Lung (tissue), 12 donors: ENCODE measurements around the gene FBXL13. TPM values are rescaled to one million over a fixed set of nuclear protein-coding genes. Genes with fewer than 3 reads are reported as not detected.

ENCODE experiments used
- ATAC-seq: fragments of 200-7000 bp; cut with Tn5 transposase; one replicate; pipeline ENCODE4 v1.9.1; 2020; ENCODE audit warnings: moderate number of reproducible peaks; ENCODE audit not compliant: insufficient read depth, low FRiP score
- DNase-seq, 3 donors: peaks; one replicate each; pipeline ENCODE4 v3.0.0-alpha.2; 2013 to 2017
- H3K27ac ChIP-seq, 2 donors: one replicate each; pipeline ENCODE4 v1.5.1; 2013; ENCODE audit warnings: mild to moderate bottlenecking in 2 of 2, moderate library complexity in 2 of 2, control low read depth in 1 of 2, inconsistent platforms in 1 of 2, low read depth in 1 of 2, low read length in 1 of 2
- H3K27me3 ChIP-seq, 3 donors: one replicate each; pipeline ENCODE4 v1.5.1; 2013; ENCODE audit warnings: low read length in 2 of 3; ENCODE audit not compliant: control insufficient read depth in 3 of 3, insufficient read depth in 3 of 3
- H3K36me3 ChIP-seq, 4 donors: one replicate each; pipeline ENCODE4 v1.5.1; 2013; ENCODE audit warnings: low read length in 4 of 4, mild to moderate bottlenecking in 1 of 4, moderate library complexity in 1 of 4; ENCODE audit not compliant: control insufficient read depth in 4 of 4, insufficient read depth in 4 of 4
- H3K4me1 ChIP-seq, 5 donors: one replicate each; pipeline ENCODE4 v1.5.1; 2013; ENCODE audit warnings: low read length in 5 of 5, mild to moderate bottlenecking in 2 of 5, moderate library complexity in 1 of 5; ENCODE audit not compliant: control insufficient read depth in 5 of 5, insufficient read depth in 5 of 5
- H3K4me3 ChIP-seq: one replicate; pipeline ENCODE4 v1.5.1; 2013; ENCODE audit warnings: mild to moderate bottlenecking, control low read depth, moderate library complexity
- H3K9ac ChIP-seq, 2 donors: one replicate each; pipeline ENCODE4 v1.5.1; 2013; ENCODE audit warnings: low read length in 2 of 2, control low read depth in 1 of 2; ENCODE audit not compliant: insufficient read depth in 1 of 2
- H3K9me3 ChIP-seq, 4 donors: one replicate each; pipeline ENCODE4 v1.5.1; 2013; ENCODE audit warnings: low read length in 3 of 4, mild to moderate bottlenecking in 1 of 4, moderate library complexity in 1 of 4; ENCODE audit not compliant: control insufficient read depth in 4 of 4, insufficient read depth in 3 of 4
- WGBS, 2 donors: extraction: QIAGEN DNeasy Blood & Tissue Kit; methylation state at CpG; one replicate each; pipeline ENCODE4 v1.1.7; 2013; 5-methylcytosine and 5-hydroxymethylcytosine counted together
- polyA plus RNA-seq, 2 donors: library from polyadenylated mRNA; stranded (reverse); fragments of 200-250 nt; gene quantifications; one replicate each; pipeline ENCODE4 v1.2.1, GENCODE V29; 2013
- total RNA-seq, 2 donors: library from RNA; depleted of rRNA in 1 of 2; stranded (reverse); fragments of >200 nt in 1 of 2; gene quantifications; one replicate each; pipeline ENCODE4 v1.2.1, GENCODE V29; 2014 to 2021
- TF ChIP-seq, protein P1 (sequence below): IDR thresholded peaks from 2 replicates; pipeline ENCODE4 v1.5.1; 2012; ENCODE audit warnings: mild to moderate bottlenecking; ENCODE audit errors: control extremely low read depth, extremely low read depth
- donor health status: control.
- donor health status: control.
- donor health status: Bipolar disorder and iron deficiency.
- donor health status: healthy.
- donor health status: DM: yes; HTN: yes; CAD: no.

FBXL13 gene
- total and polyA plus RNA-seq, 4 donors: 0.61 to 12.3 (median 3.7) TPM

DNA sequence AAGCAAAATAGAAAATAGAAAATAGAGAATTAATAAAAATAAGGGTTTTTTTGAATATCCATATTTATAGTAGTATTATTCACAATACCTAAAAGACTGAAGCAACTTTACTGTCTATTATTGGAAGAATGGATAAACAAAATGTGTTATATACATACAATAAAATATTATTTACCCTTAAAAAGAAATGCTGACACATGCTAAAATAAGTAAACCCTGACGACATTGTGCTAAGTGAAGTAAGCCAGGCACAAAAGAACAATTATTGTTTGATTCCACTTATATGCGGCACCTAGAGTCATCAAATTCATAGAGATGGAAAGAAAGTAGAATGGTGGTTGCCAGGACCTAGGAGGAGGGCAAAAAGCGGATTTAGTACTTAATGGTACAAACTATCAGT lies 122.8 kb downstream of the FBXL13 start:
- ATAC-seq: no peak
- no peaks in the 10 kb centered on the region for H3K9me3 ChIP-seq
- DNase-seq: no peak
- TF ChIP-seq, protein P1, sequence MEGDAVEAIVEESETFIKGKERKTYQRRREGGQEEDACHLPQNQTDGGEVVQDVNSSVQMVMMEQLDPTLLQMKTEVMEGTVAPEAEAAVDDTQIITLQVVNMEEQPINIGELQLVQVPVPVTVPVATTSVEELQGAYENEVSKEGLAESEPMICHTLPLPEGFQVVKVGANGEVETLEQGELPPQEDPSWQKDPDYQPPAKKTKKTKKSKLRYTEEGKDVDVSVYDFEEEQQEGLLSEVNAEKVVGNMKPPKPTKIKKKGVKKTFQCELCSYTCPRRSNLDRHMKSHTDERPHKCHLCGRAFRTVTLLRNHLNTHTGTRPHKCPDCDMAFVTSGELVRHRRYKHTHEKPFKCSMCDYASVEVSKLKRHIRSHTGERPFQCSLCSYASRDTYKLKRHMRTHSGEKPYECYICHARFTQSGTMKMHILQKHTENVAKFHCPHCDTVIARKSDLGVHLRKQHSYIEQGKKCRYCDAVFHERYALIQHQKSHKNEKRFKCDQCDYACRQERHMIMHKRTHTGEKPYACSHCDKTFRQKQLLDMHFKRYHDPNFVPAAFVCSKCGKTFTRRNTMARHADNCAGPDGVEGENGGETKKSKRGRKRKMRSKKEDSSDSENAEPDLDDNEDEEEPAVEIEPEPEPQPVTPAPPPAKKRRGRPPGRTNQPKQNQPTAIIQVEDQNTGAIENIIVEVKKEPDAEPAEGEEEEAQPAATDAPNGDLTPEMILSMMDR: no peak
- no peak overlapping the region for H3K4me3 ChIP-seq
- H3K4me1 ChIP-seq: no peaks in the 10 kb centered on the region
- H3K27me3 ChIP-seq: no peaks in the 10 kb centered on the region
- no peak overlapping the region for H3K27ac ChIP-seq
- H3K9ac ChIP-seq: no peak overlapping the region
- H3K36me3 ChIP-seq: peaks cover 0 to 5% (median 2%) of the 10 kb centered on the region in 4 donors
- WGBS, 2 donors: 93 to 97% methylated on average over 3 of the region's 3 CpGs

DNA sequence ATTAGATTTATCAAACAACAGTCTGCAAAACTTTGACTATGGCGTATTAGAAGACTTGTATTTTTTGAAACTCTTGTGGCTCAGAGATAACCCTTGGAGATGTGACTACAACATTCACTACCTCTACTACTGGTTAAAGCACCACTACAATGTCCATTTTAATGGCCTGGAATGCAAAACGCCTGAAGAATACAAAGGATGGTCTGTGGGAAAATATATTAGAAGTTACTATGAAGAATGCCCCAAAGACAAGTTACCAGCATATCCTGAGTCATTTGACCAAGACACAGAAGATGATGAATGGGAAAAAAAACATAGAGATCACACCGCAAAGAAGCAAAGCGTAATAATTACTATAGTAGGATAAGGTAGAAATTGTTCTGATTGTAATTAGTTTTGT lies 130.4 kb downstream of the FBXL13 start:
- DNase-seq (no peak), ATAC-seq (no peak)
- peaks cover 0 to 42% (median 15%) of the 10 kb centered on the region in 4 donors for H3K36me3 ChIP-seq
- H3K4me3 ChIP-seq: no peak overlapping the region
- H3K4me1 ChIP-seq: peaks cover 0 to 13% (median 0%) of the 10 kb centered on the region in 5 donors
- TF ChIP-seq, protein P1: no peak
- no peaks in the 10 kb centered on the region for H3K27me3 ChIP-seq
- H3K9me3 ChIP-seq: no peaks in the 10 kb centered on the region
- no peak overlapping the region for H3K9ac ChIP-seq
- H3K27ac ChIP-seq: no peak overlapping the region
- 94 to 98% methylated on average over 4 of the region's 4 CpGs for WGBS, 2 donors

DNA sequence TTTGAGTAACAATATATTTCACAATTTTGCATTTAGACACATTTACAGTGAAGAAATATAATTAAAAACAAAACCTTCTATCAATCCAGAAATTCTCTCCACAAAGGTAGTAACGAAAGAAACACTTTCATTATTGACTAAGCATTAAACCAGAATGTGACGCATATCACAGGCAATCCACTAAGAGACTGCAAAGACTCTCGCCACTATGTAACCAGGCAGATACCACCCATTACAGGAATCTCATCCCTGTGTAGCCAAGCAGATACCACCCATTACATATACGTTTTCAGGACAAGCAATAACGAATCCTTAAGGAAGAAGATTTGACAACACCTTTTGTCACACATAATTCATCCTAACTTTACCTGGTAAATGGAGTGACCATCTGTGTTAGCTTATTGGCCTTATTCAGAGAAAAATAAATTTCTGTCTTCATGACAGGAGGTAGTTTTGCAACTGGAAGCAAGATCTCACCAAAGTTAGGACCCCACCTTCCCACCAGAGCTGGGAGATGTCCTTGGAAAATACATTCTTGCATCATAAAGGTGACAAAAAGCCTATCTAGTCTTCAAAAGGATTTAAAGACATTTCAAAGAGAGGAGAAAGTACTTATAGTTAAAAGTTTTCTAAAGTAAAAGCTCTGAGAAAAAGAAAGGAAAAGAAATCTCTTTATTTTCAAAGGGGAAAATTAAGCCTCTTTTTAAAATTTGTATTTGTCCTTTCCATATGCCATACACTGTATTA lies 131.0 kb downstream of the FBXL13 start:
- 87 to 90% methylated on average over 5 of the region's 5 CpGs for WGBS, 2 donors
- no peak for DNase-seq

More for the DNA sequence above, 131.0 kb downstream of the FBXL13 start:
- ATAC-seq: no peak
- peaks cover 0 to 46% (median 15%) of the 10 kb centered on the region in 4 donors for H3K36me3 ChIP-seq
- TF ChIP-seq, protein P1: no peak
- H3K4me1 ChIP-seq: peaks cover 0 to 17% (median 0%) of the 10 kb centered on the region in 5 donors
- no peaks in the 10 kb centered on the region for H3K9me3 ChIP-seq
- no peaks in the 10 kb centered on the region for H3K27me3 ChIP-seq
- H3K27ac ChIP-seq: no peak overlapping the region
- H3K4me3 ChIP-seq: no peak overlapping the region
- H3K9ac ChIP-seq: no peak overlapping the region
